Measurements from ENCODE around the gene NENF.

DNA sequence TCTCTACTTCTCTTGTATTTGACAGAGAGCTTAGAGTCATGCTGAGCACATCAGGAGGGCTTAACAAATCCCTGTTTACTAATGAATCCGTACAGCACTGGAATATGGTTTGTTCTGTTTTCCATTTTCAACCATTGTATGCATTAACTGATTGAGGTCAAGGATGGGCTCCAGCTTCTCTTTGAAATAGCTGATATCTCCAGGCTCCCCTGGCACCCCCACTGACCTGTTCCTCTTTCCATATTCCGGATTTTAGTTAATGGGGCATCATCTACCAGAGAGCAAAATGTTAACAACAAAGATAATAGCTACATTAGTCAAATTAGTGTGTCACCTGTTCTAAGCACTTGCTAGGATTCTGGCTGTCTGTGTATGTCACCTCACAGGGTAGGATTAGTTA lies 57.6 kb downstream of the NENF start:
- no peak for TF ChIP-seq GATA2 (CRISPR knock-in tag; IDR thresholded peaks at IDR 0.05)
- TF ChIP-seq, protein P1, sequence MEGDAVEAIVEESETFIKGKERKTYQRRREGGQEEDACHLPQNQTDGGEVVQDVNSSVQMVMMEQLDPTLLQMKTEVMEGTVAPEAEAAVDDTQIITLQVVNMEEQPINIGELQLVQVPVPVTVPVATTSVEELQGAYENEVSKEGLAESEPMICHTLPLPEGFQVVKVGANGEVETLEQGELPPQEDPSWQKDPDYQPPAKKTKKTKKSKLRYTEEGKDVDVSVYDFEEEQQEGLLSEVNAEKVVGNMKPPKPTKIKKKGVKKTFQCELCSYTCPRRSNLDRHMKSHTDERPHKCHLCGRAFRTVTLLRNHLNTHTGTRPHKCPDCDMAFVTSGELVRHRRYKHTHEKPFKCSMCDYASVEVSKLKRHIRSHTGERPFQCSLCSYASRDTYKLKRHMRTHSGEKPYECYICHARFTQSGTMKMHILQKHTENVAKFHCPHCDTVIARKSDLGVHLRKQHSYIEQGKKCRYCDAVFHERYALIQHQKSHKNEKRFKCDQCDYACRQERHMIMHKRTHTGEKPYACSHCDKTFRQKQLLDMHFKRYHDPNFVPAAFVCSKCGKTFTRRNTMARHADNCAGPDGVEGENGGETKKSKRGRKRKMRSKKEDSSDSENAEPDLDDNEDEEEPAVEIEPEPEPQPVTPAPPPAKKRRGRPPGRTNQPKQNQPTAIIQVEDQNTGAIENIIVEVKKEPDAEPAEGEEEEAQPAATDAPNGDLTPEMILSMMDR (IDR thresholded peaks at IDR 0.05): no peak
- no peak for TF ChIP-seq RAD21 (IDR thresholded peaks at IDR 0.05; ENCODE audit: low read length)
- no peak for TF ChIP-seq JUND (IDR thresholded peaks at IDR 0.05)

Data from SK-N-SH (cell line).